HG02798 (cell line): ENCODE measurements around the gene ZBTB32.
"Not testable (repeated sequence)": the region's sequence is repeated elsewhere in the genome, so short reads cannot be mapped to it uniquely, and the experiment has no call there.

Experiments
- ATAC-seq: cut with Tn5 transposase; IDR thresholded peaks from one replicate; pipeline ENCODE4 v1.9.1; 2021; ENCODE audit warnings: mild to moderate bottlenecking; ENCODE audit not compliant: unreplicated experiment, poor library complexity

ZBTB32 gene

GRCh38 chr19:35704218-35704617 is at the start of gene ZBTB32:
ZBTB32 (plus strand) TSS chr19:35704558; CDS start chr19:35714627, 10,069 bp downstream.
- no peak for ATAC-seq

- ATAC-seq, result not testable (repeated sequence)
Measured at GRCh38 chr19:35654828-35655227, 49.5 kb upstream of the ZBTB32 start.

GRCh38 chr19:35655600-35655999 is 48.8 kb upstream of the ZBTB32 start:
- ATAC-seq, result no peak

GRCh38 chr19:35656700-35657099 is 47.7 kb upstream of the ZBTB32 start:
- no peak for ATAC-seq

GRCh38 chr19:35657904-35658700 is 46.3 kb upstream of the ZBTB32 start:
- no peak for ATAC-seq

GRCh38 chr19:35661995-35662340 is 42.4 kb upstream of the ZBTB32 start:
- ATAC-seq, result no peak

- no peak for ATAC-seq
Measured at GRCh38 chr19:35663981-35664380, 40.4 kb upstream of the ZBTB32 start.

- no peak for ATAC-seq
Measured at GRCh38 chr19:35665157-35665556, 39.2 kb upstream of the ZBTB32 start.

GRCh38 chr19:35665604-35666003 is 38.8 kb upstream of the ZBTB32 start:
- ATAC-seq, result no peak

GRCh38 chr19:35666251-35666913 is 38.0 kb upstream of the ZBTB32 start, which contains the start of gene UPK1A:
UPK1A (plus strand) TSS chr19:35666517; CDS start chr19:35666813, 296 bp downstream.
- no peak for ATAC-seq

GRCh38 chr19:35669566-35669965 is 34.8 kb upstream of the ZBTB32 start:
- no peak for ATAC-seq

GRCh38 chr19:35669974-35670373 is 34.4 kb upstream of the ZBTB32 start:
- no peak for ATAC-seq

GRCh38 chr19:35670686-35671085 is 33.7 kb upstream of the ZBTB32 start:
- ATAC-seq, result no peak

GRCh38 chr19:35671818-35672217 is 32.5 kb upstream of the ZBTB32 start:
- ATAC-seq, result no peak

- ATAC-seq, result no peak
Measured at GRCh38 chr19:35673121-35673804, 31.1 kb upstream of the ZBTB32 start.

- no peak for ATAC-seq
Measured at GRCh38 chr19:35675589-35676140, 28.7 kb upstream of the ZBTB32 start.

GRCh38 chr19:35689836-35690235 is 14.5 kb upstream of the ZBTB32 start:
- ATAC-seq, result no peak

- not testable (repeated sequence) for ATAC-seq
Measured at GRCh38 chr19:35691106-35691505, 13.3 kb upstream of the ZBTB32 start.

GRCh38 chr19:35692010-35692409 is 12.3 kb upstream of the ZBTB32 start:
- ATAC-seq, result no peak

- ATAC-seq, result no peak
Measured at GRCh38 chr19:35693422-35693821, 10.9 kb upstream of the ZBTB32 start.
